Natural killer cell treated with Interleukin-12 subunit alpha and Interleukin-12 subunit beta and Interleukin-15 and Interleukin-18, amount 100 ng/mL, for 72 hours (primary cell): ENCODE data around the gene SEPHS1. TPM values are rescaled to one million over a fixed set of nuclear protein-coding genes. Genes with fewer than 3 reads are reported as not detected.

ENCODE experiments used
- ATAC-seq, 2 donors: fragments of 150-1000 bp; cut with Tn5 transposase in 1 of 2; sonication (Bioruptor Pico), chemical (Tn5 transposase) in 1 of 2; 2 replicates each; pipeline ENCODE4 v1.10.0; 2021
- DNase-seq: peaks from one replicate; pipeline ENCODE4 v3.0.0; 2022; ENCODE audit warnings: low spot score
- H3K27ac Mint-ChIP-seq, 2 donors: 1 replicate in 1 of 2; 2 replicates in 1 of 2; pipeline ENCODE4 v1.8.0; 2022; ENCODE audit warnings: mixed read lengths in 2 of 2, mild to moderate bottlenecking in 1 of 2, moderate library complexity in 1 of 2
- H3K27me3 Mint-ChIP-seq, 2 donors: 1 replicate in 1 of 2; 2 replicates in 1 of 2; pipeline ENCODE4 v1.8.0; 2022; ENCODE audit warnings: mixed read lengths in 2 of 2
- H3K36me3 Mint-ChIP-seq: one replicate; pipeline ENCODE4 v1.8.0; 2022; ENCODE audit warnings: mixed read lengths
- H3K4me1 Mint-ChIP-seq, 2 donors: 1 replicate in 1 of 2; 2 replicates in 1 of 2; pipeline ENCODE4 v1.8.0; 2022; ENCODE audit warnings: low read depth in 2 of 2, mixed read lengths in 2 of 2, mild to moderate bottlenecking in 1 of 2
- H3K4me3 Mint-ChIP-seq: one replicate; pipeline ENCODE4 v1.8.0; 2022; ENCODE audit warnings: mixed read lengths
- H3K9me3 Mint-ChIP-seq: 2 replicates; pipeline ENCODE4 v1.8.0; 2022; ENCODE audit warnings: mixed read lengths
- total RNA-seq, 2 donors: library from RNA; stranded (reverse); gene quantifications; one replicate each; pipeline ENCODE4 v1.2.3, GENCODE V29; 2022

Gene SEPHS1
- total RNA-seq, 2 donors from 2014 or later, result 37.8 to 62.4 TPM

- peaks cover 25 to 26% of the 10 kb centered on the region in 2 donors for H3K27me3 Mint-ChIP-seq
- H3K4me1 Mint-ChIP-seq, result peaks cover 23 to 36% of the 10 kb centered on the region in 2 donors
- H3K4me3 Mint-ChIP-seq, result peak overlapping the region; percentile 86
- DNase-seq (no peak), ATAC-seq (no peak)
- H3K36me3 Mint-ChIP-seq, result no peaks in the 10 kb centered on the region
- no peaks in the 10 kb centered on the region for H3K9me3 Mint-ChIP-seq
- H3K27ac Mint-ChIP-seq, result peak overlapping the region; percentile 78 to 89
Observed at GRCh38 chr10:13349463-13350274, 1.6 kb upstream of the SEPHS1 start.

- peak; percentile 82 to 87 for ATAC-seq
- peak; percentile 81 for DNase-seq
- Mint-ChIP-seq H3K4me1 (peaks cover 26 to 36% of the 10 kb centered on the region in 2 donors), H3K27me3 (peaks cover 14 to 15% of the 10 kb centered on the region in 2 donors), H3K27ac (peak overlapping the region in 1 of 2 donors; percentile 78), H3K9me3 (no peaks in the 10 kb centered on the region), H3K4me3 (peak overlapping the region; percentile 86), H3K36me3 (no peaks in the 10 kb centered on the region)
Observed at GRCh38 chr10:13347500-13348156, 465 bp downstream of the SEPHS1 start.

- Mint-ChIP-seq H3K36me3 (no peaks in the 10 kb centered on the region), H3K9me3 (no peaks in the 10 kb centered on the region), H3K4me3 (peak overlapping the region; percentile 79), H3K27ac (peak overlapping the region; percentile 76), H3K4me1 (peaks cover 23 to 33% of the 10 kb centered on the region in 2 donors), H3K27me3 (peaks cover 9 to 10% of the 10 kb centered on the region in 2 donors)
- peak in 1 of 2 donors; percentile 55 for ATAC-seq
- DNase-seq, result no peak
Observed at GRCh38 chr10:13347043-13347499, 1.0 kb downstream of the SEPHS1 start.

- Mint-ChIP-seq H3K4me1 (peaks cover 21 to 30% of the 10 kb centered on the region in 2 donors), H3K36me3 (no peaks in the 10 kb centered on the region), H3K27ac (peak overlapping the region; percentile 76), H3K9me3 (no peaks in the 10 kb centered on the region), H3K4me3 (peak overlapping the region; percentile 79), H3K27me3 (peaks cover 5 to 7% of the 10 kb centered on the region in 2 donors)
- DNase-seq (no peak), ATAC-seq (no peak)
Observed at GRCh38 chr10:13346283-13347042, 1.6 kb downstream of the SEPHS1 start.

GRCh38 chr10:13340626-13341376 is 7.3 kb downstream of the SEPHS1 start:
- Mint-ChIP-seq H3K27ac (no peak overlapping the region), H3K27me3 (no peaks in the 10 kb centered on the region), H3K36me3 (no peaks in the 10 kb centered on the region), H3K9me3 (no peaks in the 10 kb centered on the region), H3K4me3 (peak overlapping the region; percentile 30), H3K4me1 (peaks cover 7 to 18% of the 10 kb centered on the region in 2 donors)
- DNase-seq (no peak), ATAC-seq (peak; percentile 84 to 85)

GRCh38 chr10:13340068-13340467 is 8.0 kb downstream of the SEPHS1 start:
- Mint-ChIP-seq H3K27ac (no peak overlapping the region), H3K4me1 (peaks cover 5 to 18% of the 10 kb centered on the region in 2 donors), H3K36me3 (no peaks in the 10 kb centered on the region), H3K4me3 (no peak overlapping the region), H3K9me3 (no peaks in the 10 kb centered on the region), H3K27me3 (no peaks in the 10 kb centered on the region)
- DNase-seq, result no peak
- no peak for ATAC-seq

GRCh38 chr10:13338390-13339110 is 9.5 kb downstream of the SEPHS1 start:
- Mint-ChIP-seq H3K36me3 (no peaks in the 10 kb centered on the region), H3K4me1 (peaks cover 5 to 13% of the 10 kb centered on the region in 2 donors), H3K27ac (no peak overlapping the region), H3K27me3 (no peaks in the 10 kb centered on the region), H3K4me3 (no peak overlapping the region), H3K9me3 (no peaks in the 10 kb centered on the region)
- DNase-seq, result no peak
- no peak for ATAC-seq

GRCh38 chr10:13337827-13338196 is 10.3 kb downstream of the SEPHS1 start:
- no peak overlapping the region for H3K27ac Mint-ChIP-seq
- no peaks in the 10 kb centered on the region for H3K27me3 Mint-ChIP-seq
- DNase-seq, result no peak
- ATAC-seq, result no peak
- peaks cover 5 to 13% of the 10 kb centered on the region in 2 donors for H3K4me1 Mint-ChIP-seq
- H3K9me3 Mint-ChIP-seq, result no peaks in the 10 kb centered on the region
- H3K4me3 Mint-ChIP-seq, result no peak overlapping the region
- no peaks in the 10 kb centered on the region for H3K36me3 Mint-ChIP-seq

- H3K36me3 Mint-ChIP-seq, result no peaks in the 10 kb centered on the region
- ATAC-seq (no peak), DNase-seq (no peak)
- no peaks in the 10 kb centered on the region for H3K27me3 Mint-ChIP-seq
- no peak overlapping the region for H3K4me3 Mint-ChIP-seq
- H3K9me3 Mint-ChIP-seq, result no peaks in the 10 kb centered on the region
- no peak overlapping the region for H3K27ac Mint-ChIP-seq
- H3K4me1 Mint-ChIP-seq, result peaks cover 5 to 13% of the 10 kb centered on the region in 2 donors
Observed at GRCh38 chr10:13337128-13337826, 10.8 kb downstream of the SEPHS1 start.

GRCh38 chr10:13335881-13336280 is 12.2 kb downstream of the SEPHS1 start:
- H3K36me3 Mint-ChIP-seq, result peaks cover 10% of the 10 kb centered on the region
- no peak overlapping the region for H3K4me3 Mint-ChIP-seq
- peaks cover 2 to 10% of the 10 kb centered on the region in 2 donors for H3K4me1 Mint-ChIP-seq
- H3K27me3 Mint-ChIP-seq, result no peaks in the 10 kb centered on the region
- no peak for ATAC-seq
- no peak for DNase-seq
- H3K9me3 Mint-ChIP-seq, result no peaks in the 10 kb centered on the region
- no peak overlapping the region for H3K27ac Mint-ChIP-seq

- H3K9me3 Mint-ChIP-seq, result no peaks in the 10 kb centered on the region
- peaks cover 0 to 7% of the 10 kb centered on the region in 2 donors for H3K4me1 Mint-ChIP-seq
- H3K27ac Mint-ChIP-seq, result no peak overlapping the region
- peaks cover 11% of the 10 kb centered on the region for H3K36me3 Mint-ChIP-seq
- ATAC-seq (no peak), DNase-seq (no peak)
- H3K4me3 Mint-ChIP-seq, result no peak overlapping the region
- no peaks in the 10 kb centered on the region for H3K27me3 Mint-ChIP-seq
Observed at GRCh38 chr10:13334556-13334955, 13.5 kb downstream of the SEPHS1 start.

- no peaks in the 10 kb centered on the region for H3K9me3 Mint-ChIP-seq
- H3K27ac Mint-ChIP-seq, result no peak overlapping the region
- DNase-seq, result no peak
- H3K27me3 Mint-ChIP-seq, result no peaks in the 10 kb centered on the region
- no peaks in the 10 kb centered on the region for H3K4me1 Mint-ChIP-seq
- no peak for ATAC-seq
- H3K36me3 Mint-ChIP-seq, result peaks cover 18% of the 10 kb centered on the region
- H3K4me3 Mint-ChIP-seq, result no peak overlapping the region
Observed at GRCh38 chr10:13331646-13332045, 16.4 kb downstream of the SEPHS1 start.
